Osteocyte (in vitro differentiated cells): Measurements from ENCODE around the gene MYO7B. TPM values are rescaled to one million over a fixed set of nuclear protein-coding genes. Genes with fewer than 3 reads are reported as not detected.
A peak's percentile ranks its signal among the peaks of the same experiment; 100 is the strongest.

Experiments
- DNase-seq: peaks from one replicate; pipeline ENCODE4 v3.0.0; 2021; ENCODE audit warnings: mixed read lengths; ENCODE audit not compliant: unreplicated experiment; ENCODE audit errors: extremely low spot score
- H3K27ac Mint-ChIP-seq: one replicate; pipeline ENCODE4 v1.8.0; 2021; ENCODE audit warnings: mild to moderate bottlenecking, mixed read lengths; ENCODE audit not compliant: unreplicated experiment
- H3K27me3 Mint-ChIP-seq: one replicate; pipeline ENCODE4 v1.8.0; 2021; ENCODE audit warnings: mixed read lengths; ENCODE audit not compliant: unreplicated experiment
- H3K36me3 Mint-ChIP-seq: one replicate; pipeline ENCODE4 v1.8.0; 2021; ENCODE audit warnings: mixed read lengths; ENCODE audit not compliant: unreplicated experiment
- H3K4me1 Mint-ChIP-seq: one replicate; pipeline ENCODE4 v1.8.0; 2021; ENCODE audit warnings: mixed read lengths; ENCODE audit not compliant: unreplicated experiment
- H3K4me3 Mint-ChIP-seq: one replicate; pipeline ENCODE4 v1.8.0; 2021; ENCODE audit warnings: mild to moderate bottlenecking, moderate library complexity, mixed read lengths; ENCODE audit not compliant: unreplicated experiment
- H3K9me3 Mint-ChIP-seq: one replicate; pipeline ENCODE4 v1.8.0; 2021; ENCODE audit warnings: mixed read lengths; ENCODE audit not compliant: unreplicated experiment
- total RNA-seq: library from RNA; stranded (reverse); gene quantifications from 2 replicates; pipeline ENCODE4 v1.2.1, GENCODE V29; 2021
- TF ChIP-seq, protein P1 (sequence below): fragments of 200-600 bp; sonication (generic); IDR thresholded peaks from 2 replicates; pipeline ENCODE4 v1.5.0; 2021; ENCODE audit warnings: antibody characterized with exemption, mild to moderate bottlenecking, moderate library complexity

The MYO7B gene
- total RNA-seq, 1 donor from 2014 or later: not detected

DNA sequence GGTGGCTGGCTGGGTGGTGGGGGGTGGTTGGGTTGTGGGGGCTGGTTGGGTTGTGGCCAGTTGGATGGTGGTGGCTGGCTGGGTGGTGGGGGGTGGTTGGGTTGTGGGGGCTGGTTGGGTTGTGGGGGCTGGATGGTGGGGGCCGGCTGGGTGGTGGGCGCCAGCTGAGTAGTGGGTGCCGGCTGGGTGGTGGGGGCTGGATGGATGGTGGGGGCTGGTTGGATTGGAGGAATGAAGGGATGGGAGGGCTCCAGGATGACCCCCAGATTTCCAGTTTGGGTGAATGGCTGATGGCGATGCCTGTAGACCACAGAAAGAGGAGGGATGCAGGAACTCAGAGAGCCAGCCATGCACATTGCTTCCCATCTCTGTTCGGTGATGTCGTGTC, 83.7 kb downstream of the MYO7B start:
- H3K4me1 Mint-ChIP-seq: peaks cover 4% of the 10 kb centered on the region
- no peaks in the 10 kb centered on the region for H3K27me3 Mint-ChIP-seq
- peak; percentile 38 for DNase-seq
- no peak overlapping the region for H3K27ac Mint-ChIP-seq
- TF ChIP-seq, protein P1, sequence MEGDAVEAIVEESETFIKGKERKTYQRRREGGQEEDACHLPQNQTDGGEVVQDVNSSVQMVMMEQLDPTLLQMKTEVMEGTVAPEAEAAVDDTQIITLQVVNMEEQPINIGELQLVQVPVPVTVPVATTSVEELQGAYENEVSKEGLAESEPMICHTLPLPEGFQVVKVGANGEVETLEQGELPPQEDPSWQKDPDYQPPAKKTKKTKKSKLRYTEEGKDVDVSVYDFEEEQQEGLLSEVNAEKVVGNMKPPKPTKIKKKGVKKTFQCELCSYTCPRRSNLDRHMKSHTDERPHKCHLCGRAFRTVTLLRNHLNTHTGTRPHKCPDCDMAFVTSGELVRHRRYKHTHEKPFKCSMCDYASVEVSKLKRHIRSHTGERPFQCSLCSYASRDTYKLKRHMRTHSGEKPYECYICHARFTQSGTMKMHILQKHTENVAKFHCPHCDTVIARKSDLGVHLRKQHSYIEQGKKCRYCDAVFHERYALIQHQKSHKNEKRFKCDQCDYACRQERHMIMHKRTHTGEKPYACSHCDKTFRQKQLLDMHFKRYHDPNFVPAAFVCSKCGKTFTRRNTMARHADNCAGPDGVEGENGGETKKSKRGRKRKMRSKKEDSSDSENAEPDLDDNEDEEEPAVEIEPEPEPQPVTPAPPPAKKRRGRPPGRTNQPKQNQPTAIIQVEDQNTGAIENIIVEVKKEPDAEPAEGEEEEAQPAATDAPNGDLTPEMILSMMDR: no peak
- no peak overlapping the region for H3K4me3 Mint-ChIP-seq
- no peaks in the 10 kb centered on the region for H3K36me3 Mint-ChIP-seq
- no peaks in the 10 kb centered on the region for H3K9me3 Mint-ChIP-seq

DNA sequence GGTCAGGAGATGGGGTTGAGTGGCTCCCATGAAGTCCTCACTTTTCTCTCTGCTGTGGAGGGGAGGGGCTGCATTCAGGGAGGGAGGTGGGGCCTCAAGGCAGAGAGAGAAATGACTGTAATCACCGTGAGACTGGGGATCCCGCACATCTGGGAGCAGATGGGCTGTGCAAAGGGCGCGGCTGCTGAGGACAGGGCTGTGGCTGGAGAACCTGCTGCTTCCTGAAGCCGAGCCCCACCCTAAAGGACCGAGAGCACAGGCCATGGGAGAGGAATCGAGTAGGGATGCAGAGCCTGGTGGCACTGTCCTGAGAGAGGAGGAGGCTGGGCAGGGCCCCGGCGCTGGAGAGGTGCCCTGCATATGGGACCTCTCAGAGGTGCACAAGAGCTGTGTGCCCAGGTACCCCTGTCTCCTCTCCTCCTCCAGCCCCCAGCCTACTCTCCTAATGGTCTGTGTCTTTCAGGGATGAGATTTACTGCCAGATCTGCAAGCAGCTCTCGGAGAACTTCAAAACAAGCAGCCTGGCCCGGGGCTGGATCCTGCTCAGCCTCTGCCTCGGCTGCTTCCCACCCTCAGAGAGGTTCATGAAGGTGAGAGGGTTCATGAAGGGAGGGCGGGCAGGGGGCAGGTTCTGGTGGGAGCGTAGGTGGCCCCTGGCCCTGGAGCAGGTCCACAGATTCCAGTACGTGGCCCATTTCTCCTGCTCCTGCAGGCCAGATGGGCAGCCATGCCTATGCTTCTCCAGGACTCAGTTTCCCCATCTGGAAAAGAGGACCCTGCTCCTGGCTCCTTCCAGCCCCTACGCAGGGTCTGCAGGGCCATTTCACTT, 84.6 kb downstream of the MYO7B start:
- H3K9me3 Mint-ChIP-seq: no peaks in the 10 kb centered on the region
- TF ChIP-seq, protein P1: no peak
- peaks cover 4% of the 10 kb centered on the region for H3K4me1 Mint-ChIP-seq
- no peaks in the 10 kb centered on the region for H3K27me3 Mint-ChIP-seq
- no peak overlapping the region for H3K4me3 Mint-ChIP-seq
- H3K36me3 Mint-ChIP-seq: no peaks in the 10 kb centered on the region
- peak; percentile 63 for DNase-seq
- H3K27ac Mint-ChIP-seq: no peak overlapping the region

DNA sequence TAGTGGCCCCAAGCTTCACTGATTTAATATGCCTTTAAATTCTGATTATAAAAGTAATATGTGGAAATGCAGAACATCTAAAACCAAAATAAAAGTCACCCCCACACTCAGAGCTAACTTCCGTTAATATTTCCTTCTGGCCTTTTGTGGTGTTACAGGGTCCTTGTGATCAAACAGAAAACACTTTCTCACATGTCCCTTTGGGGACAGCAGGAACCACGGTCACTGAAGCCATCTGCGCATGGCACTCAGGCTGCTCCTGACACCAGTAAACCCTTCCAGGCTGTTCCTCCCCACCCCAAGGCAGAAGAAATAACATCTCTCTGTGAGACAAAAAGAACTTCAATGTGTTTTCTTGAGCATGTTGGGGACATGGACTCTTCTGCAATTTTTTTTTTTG, 85.4 kb downstream of the MYO7B start:
- peak; percentile 8 for DNase-seq
- Mint-ChIP-seq H3K36me3 (no peaks in the 10 kb centered on the region), H3K27ac (no peak overlapping the region), H3K4me1 (peaks cover 4% of the 10 kb centered on the region), H3K4me3 (no peak overlapping the region), H3K27me3 (no peaks in the 10 kb centered on the region), H3K9me3 (no peaks in the 10 kb centered on the region)
- TF ChIP-seq, protein P1: no peak

DNA sequence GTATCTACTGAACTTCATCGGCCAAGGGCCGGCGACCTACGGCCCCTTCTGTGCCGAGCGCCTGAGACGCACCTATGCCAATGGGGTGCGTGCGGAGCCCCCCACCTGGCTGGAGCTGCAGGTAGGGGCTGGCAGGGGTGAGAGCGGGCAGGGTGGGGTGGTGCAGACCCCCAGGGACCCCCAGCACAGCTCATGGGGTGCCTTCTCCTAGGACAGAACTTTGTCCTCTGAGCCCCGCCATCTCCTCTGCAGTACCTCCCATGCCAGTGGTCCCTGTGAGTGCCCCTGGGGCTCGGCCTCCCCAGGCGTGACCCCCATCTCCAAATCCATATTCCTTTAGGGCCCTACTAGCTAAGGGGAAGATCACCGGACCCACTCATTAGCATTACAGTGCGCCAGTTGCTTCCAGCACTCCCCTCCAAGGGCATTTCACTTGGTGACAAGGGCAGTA, 86.5 kb downstream of the MYO7B start:
- Mint-ChIP-seq H3K4me3 (no peak overlapping the region), H3K4me1 (peaks cover 4% of the 10 kb centered on the region), H3K36me3 (no peaks in the 10 kb centered on the region), H3K9me3 (no peaks in the 10 kb centered on the region), H3K27me3 (no peaks in the 10 kb centered on the region), H3K27ac (no peak overlapping the region)
- TF ChIP-seq, protein P1: no peak
- peak; percentile 73 for DNase-seq

DNA sequence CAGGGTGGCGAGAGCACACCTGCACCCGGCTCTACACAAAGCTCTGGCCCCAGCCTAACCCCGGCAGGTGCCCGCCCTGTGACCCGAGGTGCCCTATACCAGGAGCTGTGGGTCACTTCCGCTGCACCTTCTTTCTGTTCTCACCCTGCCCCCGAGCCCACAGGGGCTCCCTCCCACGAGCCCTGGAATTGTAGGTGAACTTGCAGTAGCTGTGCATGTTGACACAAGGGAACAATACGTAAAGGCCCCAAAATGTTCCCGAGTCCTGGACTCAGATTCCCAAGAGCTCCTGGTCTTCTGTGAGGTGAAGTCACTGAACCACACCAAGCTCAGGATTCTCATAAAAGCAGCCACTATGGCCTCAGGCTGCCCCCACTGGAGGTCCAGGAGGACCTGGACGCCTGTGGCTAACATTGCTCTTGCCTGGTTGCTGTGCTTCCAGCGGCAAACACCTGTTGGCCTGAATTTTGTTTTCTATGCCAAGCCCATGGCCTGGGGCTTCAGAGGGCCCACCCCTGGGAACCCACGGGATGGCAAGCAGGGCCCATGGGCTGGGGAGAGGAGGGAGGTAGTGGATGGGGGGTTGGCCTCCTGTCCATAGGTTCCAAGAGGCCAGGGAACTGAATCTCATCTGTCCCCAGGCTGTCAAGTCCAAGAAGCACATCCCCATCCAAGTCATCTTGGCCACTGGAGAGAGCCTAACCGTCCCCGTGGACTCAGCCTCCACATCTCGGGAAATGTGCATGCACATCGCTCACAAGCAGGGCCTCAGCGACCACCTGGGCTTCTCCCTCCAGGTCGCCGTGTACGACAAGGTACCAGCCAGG, 87.3 kb downstream of the MYO7B start:
- DNase-seq: peak; percentile 75
- Mint-ChIP-seq H3K36me3 (no peaks in the 10 kb centered on the region), H3K9me3 (no peaks in the 10 kb centered on the region), H3K4me3 (no peak overlapping the region), H3K27me3 (no peaks in the 10 kb centered on the region), H3K27ac (no peak overlapping the region), H3K4me1 (peaks cover 4% of the 10 kb centered on the region)
- TF ChIP-seq, protein P1: no peak
